DND-41 (cell line): ENCODE results near the gene PDZD4.

Source experiments
- ATAC-seq: fragments of 200-7000 bp; cut with Tn5 transposase; 3 replicates; pipeline ENCODE4 v1.9.1; 2021; ENCODE audit warnings: low read depth; ENCODE audit not compliant: insufficient read depth
- DNase-seq: peaks from one replicate; pipeline ENCODE4 v3.0.0-alpha.2; 2020
- H2AFZ ChIP-seq: 2 replicates; pipeline ENCODE4 v1.6.0; 2012; ENCODE audit warnings: low read depth, low read length
- H3K27ac ChIP-seq: 2 replicates; pipeline ENCODE4 v1.5.1; 2012; ENCODE audit warnings: low read length, inconsistent platforms
- H3K27me3 ChIP-seq: fragments of 200-600 bp; sonication (generic); 2 replicates; pipeline ENCODE4 v1.6.0; 2012; ENCODE audit warnings: low read length, mild to moderate bottlenecking, inconsistent platforms; ENCODE audit not compliant: insufficient read depth, poor library complexity
- H3K36me3 ChIP-seq: 2 replicates; pipeline ENCODE4 v1.5.1; 2012; ENCODE audit warnings: low read length, inconsistent platforms; ENCODE audit not compliant: insufficient read depth
- H3K4me1 ChIP-seq: 2 replicates; pipeline ENCODE4 v1.5.1; 2012; ENCODE audit warnings: mild to moderate bottlenecking, low read length; ENCODE audit not compliant: insufficient read depth
- H3K4me2 ChIP-seq: 2 replicates; pipeline ENCODE4 v1.6.0; 2012; ENCODE audit warnings: mild to moderate bottlenecking, moderate library complexity, low read length, inconsistent platforms; ENCODE audit not compliant: insufficient read depth
- H3K4me3 ChIP-seq, 2 experiments: fragments of 200-600 bp in 1 of 2; shearing (Covaris generic) in 1 of 2; 2 replicates each; pipeline ENCODE4 v1.5.1; 2012 to 2016; ENCODE audit warnings: inconsistent platforms in 2 of 2, low read length in 2 of 2, mild to moderate bottlenecking in 2 of 2, low read depth in 1 of 2, moderate library complexity in 1 of 2
- H3K79me2 ChIP-seq: 2 replicates; pipeline ENCODE4 v1.6.0; 2012; ENCODE audit warnings: low read length, inconsistent platforms; ENCODE audit not compliant: insufficient read depth
- H3K9ac ChIP-seq: 2 replicates; pipeline ENCODE4 v1.6.0; 2012; ENCODE audit warnings: low read depth, mild to moderate bottlenecking, inconsistent platforms, low read length, moderate library complexity
- H3K9me3 ChIP-seq: 2 replicates; pipeline ENCODE4 v1.5.1; 2012; ENCODE audit warnings: low read length, moderate library complexity, mild to moderate bottlenecking, inconsistent platforms; ENCODE audit not compliant: insufficient read depth, severe bottlenecking
- H4K20me1 ChIP-seq: 2 replicates; pipeline ENCODE4 v1.6.0; 2012; ENCODE audit warnings: low read length; ENCODE audit not compliant: insufficient read depth
- CTCF ChIP-seq: IDR thresholded peaks from 2 replicates; pipeline ENCODE4 v1.5.1; 2012; ENCODE audit warnings: borderline replicate concordance, low read length, moderate library complexity, mild to moderate bottlenecking; ENCODE audit not compliant: poor library complexity, severe bottlenecking; ENCODE audit errors: extremely low read depth
- EZH2 ChIP-seq: IDR thresholded peaks from 3 replicates; pipeline ENCODE4 v1.6.1; 2012; ENCODE audit warnings: borderline replicate concordance, low read depth, mild to moderate bottlenecking, moderate library complexity, low read length, inconsistent platforms; ENCODE audit not compliant: severe bottlenecking

The PDZD4 gene

GRCh38 chrX:153821066-153821465, 9.3 kb downstream of the PDZD4 start:
- no peak overlapping the region for H2AFZ ChIP-seq
- H3K4me1 ChIP-seq, result peaks cover 27% of the 10 kb centered on the region
- TF ChIP-seq CTCF, result no peak
- no peak for TF ChIP-seq EZH2
- no peaks in the 10 kb centered on the region for H3K36me3 ChIP-seq
- H3K9ac ChIP-seq, result no peak overlapping the region
- DNase-seq, result no peak
- H3K9me3 ChIP-seq, result no peaks in the 10 kb centered on the region
- no peak overlapping the region for H3K4me3 ChIP-seq
- ATAC-seq, result no peak
- no peaks in the 10 kb centered on the region for H3K79me2 ChIP-seq
- H3K27ac ChIP-seq, result no peak overlapping the region
- H3K27me3 ChIP-seq, result peaks cover 11% of the 10 kb centered on the region
- no peaks in the 10 kb centered on the region for H4K20me1 ChIP-seq
- no peak overlapping the region for H3K4me2 ChIP-seq

GRCh38 chrX:153820601-153821000, 9.7 kb downstream of the PDZD4 start:
- no peak overlapping the region for H3K4me2 ChIP-seq
- H3K27me3 ChIP-seq, result peaks cover 11% of the 10 kb centered on the region
- H3K4me3 ChIP-seq, result no peak overlapping the region
- no peak overlapping the region for H3K27ac ChIP-seq
- no peaks in the 10 kb centered on the region for H3K9me3 ChIP-seq
- no peaks in the 10 kb centered on the region for H3K79me2 ChIP-seq
- ATAC-seq, result no peak
- peak; percentile 16 for DNase-seq
- TF ChIP-seq EZH2, result no peak
- TF ChIP-seq CTCF, result no peak
- H3K4me1 ChIP-seq, result peaks cover 27% of the 10 kb centered on the region
- no peak overlapping the region for H3K9ac ChIP-seq
- H4K20me1 ChIP-seq, result no peaks in the 10 kb centered on the region
- H2AFZ ChIP-seq, result no peak overlapping the region
- H3K36me3 ChIP-seq, result no peaks in the 10 kb centered on the region

- peak overlapping the region; percentile 47 for H3K4me2 ChIP-seq
- no peaks in the 10 kb centered on the region for H3K79me2 ChIP-seq
- H3K9ac ChIP-seq, result peak overlapping the region; percentile 31; the same call in 1 of the 2 replicates
Measured at GRCh38 chrX:153819384-153820040, 10.8 kb downstream of the PDZD4 start.

More at GRCh38 chrX:153819384-153820040, 10.8 kb downstream of the PDZD4 start:
- TF ChIP-seq EZH2, result no peak
- no peak for TF ChIP-seq CTCF
- H3K4me1 ChIP-seq, result peaks cover 27% of the 10 kb centered on the region
- no peaks in the 10 kb centered on the region for H3K36me3 ChIP-seq
- ATAC-seq (peak; percentile 17; the same call in 1 of the 3 replicates), DNase-seq (no peak)
- H4K20me1 ChIP-seq, result no peaks in the 10 kb centered on the region
- peak overlapping the region; percentile 33; the same call in 1 of the 2 replicates for H2AFZ ChIP-seq
- no peaks in the 10 kb centered on the region for H3K9me3 ChIP-seq
- no peak overlapping the region for H3K27ac ChIP-seq
- H3K4me3 ChIP-seq, result peak overlapping the region in 1 of 2 experiments; percentile 20; a peak in 1 of 4 replicates
- peaks cover 11% of the 10 kb centered on the region for H3K27me3 ChIP-seq
